Right atrium auricular region (tissue), 2 donors: ENCODE data around the gene RAB3IL1. TPM values are rescaled to one million over a fixed set of nuclear protein-coding genes. Genes with fewer than 3 reads are reported as not detected.

Source experiments
- DNase-seq: peaks from one replicate; pipeline ENCODE4 v3.0.0-alpha.2; 2019; ENCODE audit warnings: low spot score
- H3K27ac ChIP-seq, 2 donors: fragments of 200-600 bp; sonication (generic); 1 replicate in 1 of 2; 2 replicates in 1 of 2; pipeline ENCODE4 v1.5.1; 2016 to 2019
- H3K27me3 ChIP-seq, 2 donors: fragments of 200-600 bp; sonication (generic); one replicate each; pipeline versions ENCODE4 v1.5.1 to v1.6.0; 2017 to 2019
- H3K36me3 ChIP-seq: fragments of 200-600 bp; sonication (generic); one replicate; pipeline ENCODE4 v1.5.1; 2016
- H3K4me1 ChIP-seq, 2 donors: fragments of 200-600 bp; sonication (generic); one replicate each; pipeline versions ENCODE4 v1.5.1 to v1.6.0; 2017 to 2019
- H3K4me3 ChIP-seq, 2 donors: fragments of 200-600 bp; sonication (generic); 1 replicate in 1 of 2; 2 replicates in 1 of 2; pipeline ENCODE4 v1.5.1; 2017 to 2019; ENCODE audit warnings: mild to moderate bottlenecking in 1 of 2, moderate library complexity in 1 of 2
- H3K9me3 ChIP-seq, 2 donors: fragments of 200-600 bp; sonication (generic); one replicate each; pipeline ENCODE4 v1.5.1; 2019
- total RNA-seq, 2 donors: library from RNA; depleted of rRNA; stranded (reverse); fragments of >200 nt; gene quantifications; one replicate each; pipeline ENCODE4 v1.1.0, GENCODE V29; 2016
- TF ChIP-seq, protein P1 (sequence below), 2 donors: fragments of 200-600 bp; sonication (generic); IDR thresholded peaks; one replicate each; pipeline ENCODE4 v1.5.1; 2019; ENCODE audit warnings: antibody characterized with exemption in 2 of 2

The RAB3IL1 gene
- total RNA-seq, 2 donors from 2014 or later = 4.3 to 16.8 TPM

DNA sequence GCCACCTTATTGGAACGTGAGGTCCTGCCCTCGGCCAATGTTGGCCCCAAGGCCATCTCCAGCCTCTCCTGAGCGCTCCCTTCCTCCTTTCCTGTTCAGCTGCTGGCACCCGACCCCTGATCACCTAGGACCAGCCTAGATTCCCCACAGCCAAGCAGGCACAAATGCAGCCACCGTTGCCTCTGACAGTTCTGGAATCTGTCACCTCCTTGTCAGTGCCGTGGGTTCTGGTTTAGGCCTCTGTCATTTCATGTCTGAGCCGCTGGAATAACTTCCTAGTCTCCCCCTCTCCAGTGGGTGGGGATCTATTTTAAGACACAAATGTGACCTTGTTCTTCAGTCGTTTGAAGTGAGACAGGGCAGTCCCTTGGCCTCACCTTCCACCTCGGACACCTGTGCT lies 55.7 kb downstream of the RAB3IL1 start:
- H3K27me3 ChIP-seq = no peaks in the 10 kb centered on the region
- peaks cover 0 to 23% of the 10 kb centered on the region in 2 donors for H3K4me1 ChIP-seq
- no peaks in the 10 kb centered on the region for H3K36me3 ChIP-seq
- no peak for DNase-seq
- H3K27ac ChIP-seq = peak overlapping the region; percentile 55 to 71
- TF ChIP-seq, protein P1, sequence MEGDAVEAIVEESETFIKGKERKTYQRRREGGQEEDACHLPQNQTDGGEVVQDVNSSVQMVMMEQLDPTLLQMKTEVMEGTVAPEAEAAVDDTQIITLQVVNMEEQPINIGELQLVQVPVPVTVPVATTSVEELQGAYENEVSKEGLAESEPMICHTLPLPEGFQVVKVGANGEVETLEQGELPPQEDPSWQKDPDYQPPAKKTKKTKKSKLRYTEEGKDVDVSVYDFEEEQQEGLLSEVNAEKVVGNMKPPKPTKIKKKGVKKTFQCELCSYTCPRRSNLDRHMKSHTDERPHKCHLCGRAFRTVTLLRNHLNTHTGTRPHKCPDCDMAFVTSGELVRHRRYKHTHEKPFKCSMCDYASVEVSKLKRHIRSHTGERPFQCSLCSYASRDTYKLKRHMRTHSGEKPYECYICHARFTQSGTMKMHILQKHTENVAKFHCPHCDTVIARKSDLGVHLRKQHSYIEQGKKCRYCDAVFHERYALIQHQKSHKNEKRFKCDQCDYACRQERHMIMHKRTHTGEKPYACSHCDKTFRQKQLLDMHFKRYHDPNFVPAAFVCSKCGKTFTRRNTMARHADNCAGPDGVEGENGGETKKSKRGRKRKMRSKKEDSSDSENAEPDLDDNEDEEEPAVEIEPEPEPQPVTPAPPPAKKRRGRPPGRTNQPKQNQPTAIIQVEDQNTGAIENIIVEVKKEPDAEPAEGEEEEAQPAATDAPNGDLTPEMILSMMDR (IDR thresholded peaks at IDR 0.05) = no peak
- no peak overlapping the region for H3K4me3 ChIP-seq
- H3K9me3 ChIP-seq = no peaks in the 10 kb centered on the region

DNA sequence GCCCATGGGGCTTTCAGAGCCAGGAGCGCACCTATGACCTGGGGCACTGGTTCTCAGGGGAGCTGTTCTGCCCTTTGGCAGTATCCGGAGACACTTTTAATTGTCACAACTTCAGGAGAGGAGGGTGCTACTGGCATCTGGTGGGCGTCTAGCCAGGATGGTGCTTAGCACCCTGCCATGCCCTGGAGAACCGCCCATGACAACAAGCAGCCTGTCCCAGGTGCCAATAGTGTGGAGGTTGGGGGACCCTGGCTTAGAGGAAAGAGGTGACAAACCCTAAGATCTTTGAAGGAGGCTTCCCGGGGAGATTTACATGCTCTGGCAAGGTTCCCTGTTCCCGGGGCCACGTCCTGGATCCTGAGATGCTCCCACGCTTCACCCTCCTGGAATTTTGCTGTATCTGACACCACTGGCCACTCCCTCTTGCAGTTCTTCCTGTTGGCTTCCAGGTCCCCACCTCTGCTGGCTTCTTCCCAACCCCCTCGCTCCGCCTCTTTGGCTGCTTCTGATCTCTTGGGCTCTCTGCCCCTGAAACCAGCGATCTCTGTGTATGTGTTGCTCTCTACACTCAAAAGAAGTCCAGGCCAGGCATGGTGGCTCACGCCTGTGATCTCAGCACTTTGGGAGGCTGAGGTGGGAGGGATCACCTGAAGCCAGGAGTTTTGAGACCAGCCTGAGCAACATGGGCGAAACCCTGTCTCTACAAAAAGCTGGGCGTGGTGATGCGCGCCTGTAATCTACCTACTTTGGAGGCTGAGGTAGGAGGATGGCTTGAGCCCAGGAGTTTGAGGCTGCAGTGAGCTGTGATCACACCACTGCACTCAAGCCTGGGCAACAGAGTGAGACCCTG lies 57.1 kb downstream of the RAB3IL1 start:
- Histone ChIP-seq H3K27ac (peak overlapping the region; percentile 4 to 61), H3K9me3 (no peaks in the 10 kb centered on the region), H3K4me1 (peaks cover 0 to 23% of the 10 kb centered on the region in 2 donors), H3K36me3 (no peaks in the 10 kb centered on the region), H3K27me3 (no peaks in the 10 kb centered on the region), H3K4me3 (no peak overlapping the region)
- DNase-seq = peak; percentile 80
- TF ChIP-seq, protein P1 (IDR thresholded peaks at IDR 0.05) = no peak

DNA sequence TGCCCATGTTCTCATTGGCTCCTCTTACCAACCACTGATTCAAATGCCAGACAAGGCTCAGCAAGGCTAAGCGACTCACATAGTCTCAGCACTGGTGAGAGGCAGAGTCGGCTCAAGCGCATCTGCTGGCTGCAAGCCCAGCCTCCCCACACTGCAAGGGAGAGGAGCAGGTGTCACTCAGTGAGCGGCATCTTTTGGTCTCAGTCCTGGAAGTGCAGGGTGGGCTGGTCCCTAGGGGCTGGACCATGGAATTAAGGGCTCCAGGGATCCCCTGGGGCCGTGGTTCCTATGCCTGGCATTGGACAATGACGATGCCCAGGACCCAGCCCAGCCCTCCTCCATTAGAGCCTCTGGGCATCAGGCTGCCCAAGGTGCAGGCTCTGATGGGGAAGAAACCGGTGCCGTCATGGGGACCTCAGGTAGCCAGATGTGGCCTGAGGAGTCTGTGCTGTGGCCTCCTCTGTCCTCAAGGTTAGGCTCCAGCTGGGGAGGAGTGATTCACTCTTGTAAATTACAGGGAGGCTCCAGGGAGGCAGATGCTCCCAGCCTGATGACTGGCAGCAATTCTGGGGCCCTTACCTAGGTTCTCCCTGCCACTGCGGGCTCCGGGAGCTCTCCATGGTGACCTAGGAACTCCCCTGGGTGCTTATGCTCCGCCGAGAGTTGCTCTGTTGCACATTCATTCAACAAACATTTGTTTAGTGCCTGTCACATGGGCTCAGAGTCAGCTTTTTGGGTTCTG lies 61.3 kb downstream of the RAB3IL1 start:
- H3K4me3 ChIP-seq = no peak overlapping the region
- no peaks in the 10 kb centered on the region for H3K27me3 ChIP-seq
- no peak for DNase-seq
- peaks cover 0 to 26% of the 10 kb centered on the region in 2 donors for H3K4me1 ChIP-seq
- H3K9me3 ChIP-seq = no peaks in the 10 kb centered on the region
- TF ChIP-seq, protein P1 (IDR thresholded peaks at IDR 0.05) = no peak
- H3K36me3 ChIP-seq = no peaks in the 10 kb centered on the region
- H3K27ac ChIP-seq = no peak overlapping the region

DNA sequence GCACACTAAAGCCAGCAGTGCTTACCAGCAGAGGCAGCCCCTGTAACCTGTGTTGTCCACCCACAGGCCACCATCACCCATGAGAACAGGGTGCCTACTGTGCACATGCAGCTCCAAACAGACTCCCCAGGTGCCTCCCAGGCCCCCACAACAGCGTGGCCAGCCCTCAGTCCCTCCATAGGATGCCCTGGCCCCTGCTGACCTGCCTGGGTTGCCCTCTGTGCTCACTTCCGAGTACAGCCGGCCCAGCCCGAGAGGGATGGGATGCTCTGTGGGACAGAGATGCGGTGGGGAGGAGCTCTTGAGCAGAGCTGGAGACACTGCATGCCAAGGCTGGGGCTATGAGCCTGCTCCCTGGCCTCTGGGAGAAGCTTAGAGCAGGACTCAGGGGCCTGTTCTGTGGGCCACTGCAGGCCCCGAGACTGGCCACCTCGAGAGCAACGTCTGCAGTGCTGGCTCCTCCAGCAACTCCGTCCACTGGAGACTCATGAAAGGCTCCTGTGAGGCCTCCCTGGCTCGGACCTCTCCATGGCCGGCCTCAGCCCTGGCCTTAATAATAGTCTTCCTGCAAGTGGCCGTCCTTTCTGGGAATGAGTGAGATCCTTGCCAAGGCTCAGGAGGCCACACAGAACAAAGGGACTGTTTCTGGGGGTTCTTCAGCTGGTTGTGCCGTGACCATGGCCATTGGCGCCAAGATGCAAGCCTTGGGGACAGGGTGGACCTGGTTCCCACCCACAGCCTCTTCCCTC lies 62.2 kb downstream of the RAB3IL1 start:
- peaks cover 0 to 24% of the 10 kb centered on the region in 2 donors for H3K4me1 ChIP-seq
- H3K27ac ChIP-seq = no peak overlapping the region
- DNase-seq = no peak
- no peaks in the 10 kb centered on the region for H3K36me3 ChIP-seq
- H3K9me3 ChIP-seq = no peaks in the 10 kb centered on the region
- no peaks in the 10 kb centered on the region for H3K27me3 ChIP-seq
- no peak overlapping the region for H3K4me3 ChIP-seq
- TF ChIP-seq, protein P1 (IDR thresholded peaks at IDR 0.05) = no peak

DNA sequence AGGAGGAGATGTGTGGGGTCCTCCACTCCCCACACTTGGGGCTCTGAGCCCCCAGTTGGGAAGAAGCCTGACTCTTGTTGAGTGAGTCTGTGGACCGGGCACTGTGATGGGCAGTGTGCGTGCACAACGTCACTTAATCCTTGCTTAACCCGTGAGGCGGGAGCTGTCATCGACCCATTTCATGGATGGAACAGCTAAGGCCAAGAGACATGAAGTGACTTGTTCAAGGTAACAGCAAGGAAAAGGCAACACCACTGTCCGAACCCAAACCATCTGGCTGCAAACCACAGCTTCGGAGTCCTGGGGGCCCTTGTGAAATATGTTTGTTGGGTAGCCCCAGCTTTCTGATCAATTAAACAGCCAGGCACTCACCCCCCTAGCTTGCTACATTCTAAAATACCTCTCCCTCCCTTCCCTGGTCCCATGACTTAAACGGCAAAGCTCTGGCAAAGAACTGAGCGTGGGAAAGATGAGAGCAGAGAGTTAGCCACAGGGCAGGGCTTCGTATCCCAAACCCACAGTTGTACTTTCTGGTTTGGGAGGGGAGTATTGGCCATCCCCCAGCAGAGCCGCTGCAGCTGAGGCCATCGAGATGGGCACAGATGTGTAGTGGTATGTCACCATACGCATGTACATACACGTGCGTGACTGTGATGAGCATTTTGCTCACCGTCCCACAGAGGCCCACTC lies 63.0 kb downstream of the RAB3IL1 start:
- Histone ChIP-seq H3K36me3 (no peaks in the 10 kb centered on the region), H3K9me3 (no peaks in the 10 kb centered on the region), H3K27ac (no peak overlapping the region), H3K27me3 (no peaks in the 10 kb centered on the region), H3K4me1 (peaks cover 0 to 17% of the 10 kb centered on the region in 2 donors), H3K4me3 (no peak overlapping the region)
- DNase-seq = no peak
- TF ChIP-seq, protein P1 (IDR thresholded peaks at IDR 0.05) = no peak
